Metanephros (tissue), 2 donors: Measurements from ENCODE around the gene PMP22. TPM values are rescaled to one million over a fixed set of nuclear protein-coding genes. Genes with fewer than 3 reads are reported as not detected.

ENCODE experiments used
- small RNA-seq: library from RNA; depleted of rRNA; stranded (forward); fragments of <200 nt; gene quantifications from one replicate; pipeline ENCODE3, GENCODE V24; 2014; ENCODE audit warnings: low replicate concordance
- total RNA-seq: library from RNA; depleted of rRNA; stranded (reverse); fragments of >200 nt; gene quantifications from one replicate; pipeline ENCODE4 v1.2.3, GENCODE V29; 2014

PMP22 gene
- total RNA-seq: 76.2 TPM

GRCh38 chr17:15265131-15265530 lies at the start of gene PMP22:
PMP22 (minus strand) TSS chr17:15265326; CDS start chr17:15260727, 4,599 bp downstream.

Small RNA genes within 50 kb of the gene (small RNA-seq; reads per million reads assigned to genes)
- gene MIR4731 (not detected), gene RNU6-799P (not detected)

Other genes with a start within 250 kb of the PMP22 start
- 1.3 TPM for gene TEKT3, start 76.3 kb upstream of the PMP22 start, total RNA-seq
- 6.7 TPM for gene CDRT4, start 202.3 kb upstream of the PMP22 start, total RNA-seq